ENCODE data around the gene CDHR2.

DNA sequence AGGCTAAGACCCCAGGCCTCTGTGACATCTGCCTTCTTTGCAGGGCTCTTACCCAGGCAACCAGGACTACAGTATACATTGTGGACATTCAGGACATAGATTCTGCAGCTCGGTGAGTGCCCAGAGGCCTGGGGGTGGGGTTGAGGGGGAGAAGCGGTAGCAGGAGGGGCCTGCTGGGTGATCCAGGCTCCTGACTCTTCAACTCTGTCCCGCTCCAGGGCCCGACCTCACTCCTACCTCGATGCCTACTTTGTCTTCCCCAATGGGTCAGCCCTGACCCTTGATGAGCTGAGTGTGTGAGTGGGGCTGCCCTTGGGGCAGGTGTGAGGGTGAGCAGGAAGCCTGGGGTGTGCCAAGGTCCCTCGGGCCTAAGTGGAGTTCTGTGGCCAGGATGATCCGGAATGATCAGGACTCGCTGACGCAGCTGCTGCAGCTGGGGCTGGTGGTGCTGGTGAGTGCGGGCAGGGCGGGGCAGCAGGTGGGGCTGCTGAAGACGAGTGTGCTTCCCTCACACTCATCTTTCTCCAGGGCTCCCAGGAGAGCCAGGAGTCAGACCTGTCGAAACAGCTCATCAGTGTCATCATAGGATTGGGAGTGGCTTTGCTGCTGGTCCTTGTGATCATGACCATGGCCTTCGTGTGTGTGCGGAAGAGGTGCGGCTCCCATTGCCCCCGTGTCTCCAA, 41.0 kb downstream of the CDHR2 start:
- TF ChIP-seq, protein P1, sequence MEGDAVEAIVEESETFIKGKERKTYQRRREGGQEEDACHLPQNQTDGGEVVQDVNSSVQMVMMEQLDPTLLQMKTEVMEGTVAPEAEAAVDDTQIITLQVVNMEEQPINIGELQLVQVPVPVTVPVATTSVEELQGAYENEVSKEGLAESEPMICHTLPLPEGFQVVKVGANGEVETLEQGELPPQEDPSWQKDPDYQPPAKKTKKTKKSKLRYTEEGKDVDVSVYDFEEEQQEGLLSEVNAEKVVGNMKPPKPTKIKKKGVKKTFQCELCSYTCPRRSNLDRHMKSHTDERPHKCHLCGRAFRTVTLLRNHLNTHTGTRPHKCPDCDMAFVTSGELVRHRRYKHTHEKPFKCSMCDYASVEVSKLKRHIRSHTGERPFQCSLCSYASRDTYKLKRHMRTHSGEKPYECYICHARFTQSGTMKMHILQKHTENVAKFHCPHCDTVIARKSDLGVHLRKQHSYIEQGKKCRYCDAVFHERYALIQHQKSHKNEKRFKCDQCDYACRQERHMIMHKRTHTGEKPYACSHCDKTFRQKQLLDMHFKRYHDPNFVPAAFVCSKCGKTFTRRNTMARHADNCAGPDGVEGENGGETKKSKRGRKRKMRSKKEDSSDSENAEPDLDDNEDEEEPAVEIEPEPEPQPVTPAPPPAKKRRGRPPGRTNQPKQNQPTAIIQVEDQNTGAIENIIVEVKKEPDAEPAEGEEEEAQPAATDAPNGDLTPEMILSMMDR (IDR thresholded peaks at IDR 0.05), result no peak
- TF ChIP-seq POLR2A (IDR thresholded peaks at IDR 0.05), result no peak

Measured in testis (tissue), 2 donors.